ENCODE results near the gene FN1.
A peak's percentile ranks its signal among the peaks of the same experiment; 100 is the strongest.

FN1 gene

GRCh38 chr2:215396595-215397313 is 39.1 kb downstream of the FN1 start:
- Histone ChIP-seq H3K9me3 (ENCODE audit: severe bottlenecking) (no peaks in the 10 kb centered on the region), H3K4me1 (ENCODE audit: insufficient read depth, poor library complexity, severe bottlenecking) (no peaks in the 10 kb centered on the region), H3K36me3 (ENCODE audit: low read depth) (peaks cover 98% of the 10 kb centered on the region), H3K27ac (ENCODE audit: poor library complexity, severe bottlenecking) (peak overlapping the region; percentile 9), H3K27me3 (ENCODE audit: insufficient read depth, poor library complexity, severe bottlenecking) (no peaks in the 10 kb centered on the region), H3K4me3 (ENCODE audit: severe bottlenecking) (no peak overlapping the region)
- peak; percentile 29; the same call in 2 of the 3 replicates for ATAC-seq (ENCODE audit: low read depth)
- TF ChIP-seq CTCF (IDR thresholded peaks at IDR 0.05; ENCODE audit: poor library complexity, severe bottlenecking): no peak
- DNase-seq (ENCODE audit: low spot score): no peak

- no peaks in the 10 kb centered on the region for H3K4me1 ChIP-seq (ENCODE audit: insufficient read depth, poor library complexity, severe bottlenecking)
- no peaks in the 10 kb centered on the region for H3K9me3 ChIP-seq (ENCODE audit: severe bottlenecking)
- DNase-seq (ENCODE audit: low spot score) (no peak), ATAC-seq (ENCODE audit: low read depth) (no peak)
- TF ChIP-seq CTCF (IDR thresholded peaks at IDR 0.05; ENCODE audit: poor library complexity, severe bottlenecking): no peak
- no peak overlapping the region for H3K4me3 ChIP-seq (ENCODE audit: severe bottlenecking)
- H3K27ac ChIP-seq (ENCODE audit: poor library complexity, severe bottlenecking): peak overlapping the region; percentile 9
- H3K27me3 ChIP-seq (ENCODE audit: insufficient read depth, poor library complexity, severe bottlenecking): no peaks in the 10 kb centered on the region
- H3K36me3 ChIP-seq (ENCODE audit: low read depth): peaks cover 98% of the 10 kb centered on the region
Observed at GRCh38 chr2:215395687-215396460, 40.0 kb downstream of the FN1 start.

DNA sequence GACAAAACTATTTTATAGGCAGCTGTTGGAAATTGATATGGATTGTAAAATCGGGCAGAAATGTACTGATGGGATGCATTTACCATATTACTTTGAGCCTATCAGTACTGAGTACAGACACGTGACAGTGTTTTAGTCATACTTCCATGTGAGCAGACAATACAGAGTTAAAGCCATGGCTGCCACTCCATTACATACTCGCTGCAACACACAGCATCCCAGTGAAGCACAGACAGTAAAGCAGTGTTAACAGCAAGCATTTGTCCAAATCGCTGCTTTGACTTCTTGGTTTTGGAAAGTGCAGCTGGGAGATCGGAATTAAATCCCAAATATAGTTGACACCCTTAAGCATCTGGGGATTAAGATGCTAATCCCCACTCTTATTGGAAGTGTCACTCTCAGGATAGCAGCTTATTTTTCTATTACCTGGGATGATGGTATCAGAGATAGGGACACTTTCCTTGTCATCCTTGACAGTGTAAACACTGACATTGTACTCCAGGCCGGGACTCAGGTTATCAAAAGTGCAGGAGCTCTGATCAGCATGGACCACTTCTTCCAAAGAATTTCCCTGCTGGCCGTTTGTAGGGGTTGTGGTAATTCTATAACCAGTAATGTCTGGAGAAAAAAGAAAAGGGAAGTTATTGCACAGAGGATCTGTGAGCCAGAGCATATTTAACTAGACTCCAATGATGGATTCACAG is 41.6 kb downstream of the FN1 start:
- DNase-seq (ENCODE audit: low spot score) (no peak), ATAC-seq (ENCODE audit: low read depth) (no peak; the same call in 2 of the 3 replicates)
- no peak for TF ChIP-seq CTCF (IDR thresholded peaks at IDR 0.05; ENCODE audit: poor library complexity, severe bottlenecking)
- Histone ChIP-seq H3K9me3 (ENCODE audit: severe bottlenecking) (no peaks in the 10 kb centered on the region), H3K27ac (ENCODE audit: poor library complexity, severe bottlenecking) (no peak overlapping the region), H3K4me1 (ENCODE audit: insufficient read depth, poor library complexity, severe bottlenecking) (no peaks in the 10 kb centered on the region), H3K27me3 (ENCODE audit: insufficient read depth, poor library complexity, severe bottlenecking) (no peaks in the 10 kb centered on the region), H3K36me3 (ENCODE audit: low read depth) (peaks cover 100% of the 10 kb centered on the region), H3K4me3 (ENCODE audit: severe bottlenecking) (no peak overlapping the region)

DNA sequence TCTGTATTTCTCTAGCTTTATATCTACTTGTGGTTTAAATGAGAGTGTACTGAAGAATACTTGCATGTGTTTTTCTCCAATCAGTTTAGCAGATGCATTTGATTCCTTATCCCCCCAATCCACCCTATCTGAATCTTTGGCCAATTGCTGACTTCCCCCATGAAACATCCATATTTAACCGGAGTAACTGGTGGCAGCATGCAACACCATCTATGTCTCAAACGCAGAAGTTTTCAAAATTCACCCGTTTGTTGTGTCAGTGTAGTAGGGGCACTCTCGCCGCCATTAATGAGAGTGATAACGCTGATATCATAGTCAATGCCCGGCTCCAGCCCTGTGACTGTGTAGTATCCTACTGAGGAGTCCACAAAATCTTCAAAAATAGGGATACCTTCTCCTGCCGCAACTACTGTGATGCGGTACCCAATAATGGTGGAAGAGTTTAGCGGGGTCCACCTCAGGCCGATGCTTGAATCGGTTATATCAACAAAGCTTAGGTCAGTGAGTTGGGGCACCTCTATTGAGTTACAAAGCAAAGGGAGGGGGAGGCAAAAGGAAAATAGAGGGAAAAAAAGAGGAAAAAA is 43.1 kb downstream of the FN1 start:
- H3K27me3 ChIP-seq (ENCODE audit: insufficient read depth, poor library complexity, severe bottlenecking): no peaks in the 10 kb centered on the region
- no peak for ATAC-seq (ENCODE audit: low read depth)
- TF ChIP-seq CTCF (IDR thresholded peaks at IDR 0.05; ENCODE audit: poor library complexity, severe bottlenecking): no peak
- no peaks in the 10 kb centered on the region for H3K4me1 ChIP-seq (ENCODE audit: insufficient read depth, poor library complexity, severe bottlenecking)
- H3K36me3 ChIP-seq (ENCODE audit: low read depth): peaks cover 100% of the 10 kb centered on the region
- no peaks in the 10 kb centered on the region for H3K9me3 ChIP-seq (ENCODE audit: severe bottlenecking)
- no peak for DNase-seq (ENCODE audit: low spot score)
- no peak overlapping the region for H3K27ac ChIP-seq (ENCODE audit: poor library complexity, severe bottlenecking)
- H3K4me3 ChIP-seq (ENCODE audit: severe bottlenecking): no peak overlapping the region
